Suprapubic skin (tissue), 4 donors: ENCODE results near the gene ZFHX2. TPM values are rescaled to one million over a fixed set of nuclear protein-coding genes. Genes with fewer than 3 reads are reported as not detected.
"Not testable (repeated sequence)": the region's sequence is repeated elsewhere in the genome, so short reads cannot be mapped to it uniquely, and the experiment has no call there.

Source experiments
- DNase-seq, 2 donors: peaks; one replicate each; pipeline ENCODE4 v3.0.0-alpha.2; 2019; ENCODE audit warnings: low spot score in 2 of 2
- H3K27ac ChIP-seq: fragments of 200-600 bp; sonication (generic); one replicate; pipeline ENCODE4 v1.5.1; 2019
- H3K27me3 ChIP-seq: fragments of 200-600 bp; sonication (generic); one replicate; pipeline ENCODE4 v1.5.1; 2019
- H3K36me3 ChIP-seq: fragments of 200-600 bp; sonication (generic); one replicate; pipeline ENCODE4 v1.5.1; 2019
- H3K4me1 ChIP-seq: fragments of 200-600 bp; sonication (generic); one replicate; pipeline ENCODE4 v1.5.1; 2019
- H3K4me3 ChIP-seq: fragments of 200-600 bp; sonication (generic); one replicate; pipeline ENCODE4 v1.5.1; 2019; ENCODE audit warnings: mild to moderate bottlenecking
- H3K9me3 ChIP-seq: fragments of 200-600 bp; sonication (generic); one replicate; pipeline ENCODE4 v1.5.1; 2019
- CTCF ChIP-seq, 2 donors: fragments of 200-600 bp in 1 of 2; fragments of 450-650 bp in 1 of 2; sonication (generic) in 1 of 2; IDR thresholded peaks; one replicate each; pipeline ENCODE4 v1.5.1; 2016 to 2019; ENCODE audit warnings: antibody characterized with exemption in 2 of 2, mild to moderate bottlenecking in 1 of 2, moderate library complexity in 1 of 2
- EP300 ChIP-seq: sonication (generic); formaldehyde crosslinking; IDR thresholded peaks from one replicate; pipeline ENCODE4 v1.6.1; 2017; ENCODE audit warnings: antibody characterized with exemption
- POLR2A ChIP-seq, 2 donors: fragments of 450-650 bp; IDR thresholded peaks; one replicate each; pipeline ENCODE4 v1.6.1; 2017; ENCODE audit warnings: antibody characterized with exemption in 2 of 2, mild to moderate bottlenecking in 2 of 2, moderate library complexity in 2 of 2
- POLR2AphosphoS5 ChIP-seq, 3 donors: sonication (generic); formaldehyde crosslinking; IDR thresholded peaks; one replicate each; pipeline ENCODE4 v1.6.1; 2017; ENCODE audit warnings: antibody characterized with exemption in 3 of 3
- WGBS: methylation state at CpG from one replicate; pipeline ENCODE4 v1.1.5; 2018; 5-methylcytosine and 5-hydroxymethylcytosine counted together
- total RNA-seq, 4 donors: library from RNA; depleted of rRNA; stranded (reverse); fragments of >200 nt; gene quantifications; one replicate each; pipeline ENCODE4 v1.1.0, GENCODE V29; 2016

ZFHX2 gene
- total RNA-seq, result 1 to 10 TPM in 1 of 4 donors, under 1 TPM in 3; 0.16 to 1.4 (median 0.56) TPM

GRCh38 chr14:23551266-23552028 is at the start of gene ZFHX2:
TSS of gene ZFHX2 (minus strand) at chr14:23551765. CDS start at chr14:23535325, 16,440 bp downstream.
- peak in 1 of 2 donors; percentile 88 for DNase-seq
- no peak within 1 kb of the TSS for H3K27ac ChIP-seq

GRCh38 chr14:23600806-23601205 is 49.2 kb upstream of the ZFHX2 start:
- Histone ChIP-seq H3K4me1 (no peaks in the 10 kb centered on the region), H3K27ac (no peak overlapping the region), H3K36me3 (no peaks in the 10 kb centered on the region), H3K4me3 (no peak overlapping the region), H3K9me3 (no peaks in the 10 kb centered on the region), H3K27me3 (no peaks in the 10 kb centered on the region)
- no peak for DNase-seq
- TF ChIP-seq POLR2AphosphoS5 (IDR thresholded peaks at IDR 0.05) (no peak), EP300 (no peak), CTCF (IDR thresholded peaks at IDR 0.05) (no peak), POLR2A (IDR thresholded peaks at IDR 0.05) (no peak)
- 94% methylated on average over 1 of the region's 1 CpG for WGBS

More at GRCh38 chr14:23551266-23552028, at the start of gene ZFHX2:
- peaks cover 7% of the 10 kb centered on the region for H3K27me3 ChIP-seq
- 1% methylated on average over 49 of the region's 49 CpGs for WGBS
- TF ChIP-seq CTCF (IDR thresholded peaks at IDR 0.05) (no peak), POLR2AphosphoS5 (IDR thresholded peaks at IDR 0.05) (no peak), EP300 (no peak), POLR2A (IDR thresholded peaks at IDR 0.05) (no peak)
- peaks cover 28% of the 10 kb centered on the region for H3K4me1 ChIP-seq
- no peaks in the 10 kb centered on the region for H3K36me3 ChIP-seq
- H3K9me3 ChIP-seq, result no peaks in the 10 kb centered on the region
- H3K4me3 ChIP-seq, result peak within 1 kb of the TSS; percentile 59

- Histone ChIP-seq H3K36me3 (no peaks in the 10 kb centered on the region), H3K27me3 (no peaks in the 10 kb centered on the region), H3K9me3 (no peaks in the 10 kb centered on the region), H3K27ac (no peak overlapping the region), H3K4me1 (no peaks in the 10 kb centered on the region), H3K4me3 (no peak overlapping the region)
- no peak for TF ChIP-seq POLR2A (IDR thresholded peaks at IDR 0.05)
- no peak for TF ChIP-seq POLR2AphosphoS5 (IDR thresholded peaks at IDR 0.05)
- no peak for TF ChIP-seq EP300
- no peak for TF ChIP-seq CTCF (IDR thresholded peaks at IDR 0.05)
- no peak for DNase-seq
- WGBS, result 73% methylated on average over 2 of the region's 2 CpGs
Measured at GRCh38 chr14:23600322-23600707, 48.8 kb upstream of the ZFHX2 start.

GRCh38 chr14:23594191-23594590 is 42.6 kb upstream of the ZFHX2 start:
- H3K27ac ChIP-seq, H3K36me3 ChIP-seq, H3K4me1 ChIP-seq, H3K4me3 ChIP-seq, H3K27me3 ChIP-seq, DNase-seq, H3K9me3 ChIP-seq: not testable (repeated sequence)
- 85% methylated on average over 3 of the region's 3 CpGs for WGBS

GRCh38 chr14:23590198-23590597 is 38.6 kb upstream of the ZFHX2 start:
- 86% methylated on average over 4 of the region's 4 CpGs for WGBS
- TF ChIP-seq POLR2AphosphoS5 (IDR thresholded peaks at IDR 0.05) (no peak), POLR2A (IDR thresholded peaks at IDR 0.05) (no peak), CTCF (IDR thresholded peaks at IDR 0.05) (no peak), EP300 (no peak)

More at GRCh38 chr14:23590198-23590597, 38.6 kb upstream of the ZFHX2 start:
- Histone ChIP-seq H3K27ac (no peak overlapping the region), H3K27me3 (no peaks in the 10 kb centered on the region), H3K4me3 (no peak overlapping the region), H3K4me1 (peaks cover 6% of the 10 kb centered on the region), H3K9me3 (no peaks in the 10 kb centered on the region), H3K36me3 (no peaks in the 10 kb centered on the region)
- DNase-seq, result no peak
